ENCODE results near the gene ASXL2. TPM values are rescaled to one million over a fixed set of nuclear protein-coding genes. Genes with fewer than 3 reads are reported as not detected.

ASXL2 gene
- total and polyA plus RNA-seq, 2 of the 13 experiments (the other 11 are each of a cell fraction or from before 2014, with no cell fraction given): 12.1 to 19.2 TPM

- TF ChIP-seq DRAP1 (CRISPR knock-in tag; IDR thresholded peaks at IDR 0.05) (0 out of 2 replicates have a peak, but pooled peaks have one; percentile 11), ELF4 (CRISPR knock-in tag; IDR thresholded peaks at IDR 0.05; ENCODE audit: borderline replicate concordance) (no peak), ZSCAN30 (CRISPR knock-in tag; IDR thresholded peaks at IDR 0.05) (no peak), ZNF619 (CRISPR knock-in tag; IDR thresholded peaks at IDR 0.05) (no peak), ZNF3 (CRISPR knock-in tag; IDR thresholded peaks at IDR 0.05) (peak; percentile 54; the same call in 1 of the 2 replicates), ZNF564 (CRISPR knock-in tag; IDR thresholded peaks at IDR 0.05) (no peak), PAXIP1 (CRISPR knock-in tag; conservative IDR thresholded peaks at IDR 0.05) (peak; percentile 79), ASH2L (IDR thresholded peaks at IDR 0.05; ENCODE audit: insufficient read length, low read depth, low read length) (no peak), CREB1 (IDR thresholded peaks at IDR 0.05) (peak; percentile 31; the same call in 1 of the 2 replicates), CREB1 (CRISPR knock-in tag; IDR thresholded peaks at IDR 0.05) (peak; percentile 82), ZNF430 (CRISPR knock-in tag; IDR thresholded peaks at IDR 0.05) (no peak), ZFX (CRISPR knock-in tag; IDR thresholded peaks at IDR 0.05; ENCODE audit: low read depth) (no peak), SOX13 (IDR thresholded peaks at IDR 0.05) (no peak), SOX13 (CRISPR knock-in tag; conservative IDR thresholded peaks at IDR 0.05 in 1 of 2, IDR thresholded peaks at IDR 0.05 in 1 of 2) (peak in 1 of 2 experiments; percentile 93; a peak in 2 of 4 replicates), NONO (IDR thresholded peaks at IDR 0.05) (no peak), NONO (CRISPR knock-in tag; conservative IDR thresholded peaks at IDR 0.05) (no peak), GMEB2 (CRISPR knock-in tag; IDR thresholded peaks at IDR 0.05; ENCODE audit: low read depth) (no peak), HBP1 (CRISPR knock-in tag; IDR thresholded peaks at IDR 0.05; ENCODE audit: low read depth) (no peak)
- TF ChIP-seq, protein P1, sequence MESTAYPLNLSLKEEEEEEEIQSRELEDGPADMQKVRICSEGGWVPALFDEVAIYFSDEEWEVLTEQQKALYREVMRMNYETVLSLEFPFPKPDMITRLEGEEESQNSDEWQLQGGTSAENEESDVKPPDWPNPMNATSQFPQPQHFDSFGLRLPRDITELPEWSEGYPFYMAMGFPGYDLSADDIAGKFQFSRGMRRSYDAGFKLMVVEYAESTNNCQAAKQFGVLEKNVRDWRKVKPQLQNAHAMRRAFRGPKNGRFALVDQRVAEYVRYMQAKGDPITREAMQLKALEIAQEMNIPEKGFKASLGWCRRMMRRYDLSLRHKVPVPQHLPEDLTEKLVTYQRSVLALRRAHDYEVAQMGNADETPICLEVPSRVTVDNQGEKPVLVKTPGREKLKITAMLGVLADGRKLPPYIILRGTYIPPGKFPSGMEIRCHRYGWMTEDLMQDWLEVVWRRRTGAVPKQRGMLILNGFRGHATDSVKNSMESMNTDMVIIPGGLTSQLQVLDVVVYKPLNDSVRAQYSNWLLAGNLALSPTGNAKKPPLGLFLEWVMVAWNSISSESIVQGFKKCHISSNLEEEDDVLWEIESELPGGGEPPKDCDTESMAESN (CRISPR knock-in tag; conservative IDR thresholded peaks at IDR 0.05): 0 out of 2 replicates have a peak, but pooled peaks have one; percentile 24
- TF ChIP-seq, protein P2, sequence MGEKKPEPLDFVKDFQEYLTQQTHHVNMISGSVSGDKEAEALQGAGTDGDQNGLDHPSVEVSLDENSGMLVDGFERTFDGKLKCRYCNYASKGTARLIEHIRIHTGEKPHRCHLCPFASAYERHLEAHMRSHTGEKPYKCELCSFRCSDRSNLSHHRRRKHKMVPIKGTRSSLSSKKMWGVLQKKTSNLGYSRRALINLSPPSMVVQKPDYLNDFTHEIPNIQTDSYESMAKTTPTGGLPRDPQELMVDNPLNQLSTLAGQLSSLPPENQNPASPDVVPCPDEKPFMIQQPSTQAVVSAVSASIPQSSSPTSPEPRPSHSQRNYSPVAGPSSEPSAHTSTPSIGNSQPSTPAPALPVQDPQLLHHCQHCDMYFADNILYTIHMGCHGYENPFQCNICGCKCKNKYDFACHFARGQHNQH (CRISPR knock-in tag; IDR thresholded peaks at IDR 0.05): peak; percentile 1; the same call in 1 of the 2 replicates
Observed at GRCh38 chr2:25879133-25879730, 945 bp upstream of the ASXL2 start (continued).
